Inferior parietal cortex (tissue), 1 donor: ENCODE measurements around the gene RBBP4.
"Not testable (repeated sequence)": the region's sequence is repeated elsewhere in the genome, so short reads cannot be mapped to it uniquely, and the experiment has no call there.

Source experiments
- DNase-seq: peaks from one replicate; pipeline ENCODE4 v3.0.0-alpha.2; 2016; ENCODE audit errors: extremely low spot score

RBBP4 gene

DNA sequence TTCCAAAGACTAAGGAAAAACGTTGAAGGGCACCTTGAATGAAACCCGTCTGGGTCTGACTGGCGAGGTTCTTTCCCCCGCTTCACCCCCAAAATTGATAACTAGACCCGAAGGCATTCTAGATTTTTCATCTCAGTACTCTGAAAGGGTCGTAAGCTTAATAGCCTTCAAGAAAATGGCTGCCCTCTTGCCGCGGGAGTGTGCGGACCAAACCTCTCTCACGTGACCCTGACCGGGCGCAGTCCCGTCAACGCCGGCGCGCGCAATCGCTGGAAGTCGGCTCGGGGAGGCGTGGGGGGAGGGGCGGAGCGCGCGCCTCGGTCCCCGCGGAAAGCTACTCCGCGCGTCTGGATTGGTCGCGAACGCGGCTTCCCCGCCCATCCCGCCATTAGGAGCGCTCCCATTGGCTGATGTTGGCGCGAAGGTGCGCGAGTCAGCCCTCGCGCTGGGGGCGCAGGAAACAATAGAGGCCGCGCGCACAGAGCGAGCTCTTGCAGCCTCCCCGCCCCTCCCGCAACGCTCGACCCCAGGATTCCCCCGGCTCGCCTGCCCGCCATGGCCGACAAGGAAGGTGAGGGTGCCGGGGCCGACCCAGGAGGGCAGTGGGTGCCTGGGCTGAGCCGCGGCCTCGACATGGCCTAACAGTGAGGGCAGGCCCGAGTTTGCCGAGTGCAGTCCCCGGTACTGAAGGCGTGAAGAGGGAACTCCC lies at the start of gene RBBP4:
Gene RBBP4, plus strand, starts transcription at position 457 of the 709 bp plus-strand sequence. Its CDS starts 99 bp downstream, at position 556.
- DNase-seq = peak; percentile 97

DNA sequence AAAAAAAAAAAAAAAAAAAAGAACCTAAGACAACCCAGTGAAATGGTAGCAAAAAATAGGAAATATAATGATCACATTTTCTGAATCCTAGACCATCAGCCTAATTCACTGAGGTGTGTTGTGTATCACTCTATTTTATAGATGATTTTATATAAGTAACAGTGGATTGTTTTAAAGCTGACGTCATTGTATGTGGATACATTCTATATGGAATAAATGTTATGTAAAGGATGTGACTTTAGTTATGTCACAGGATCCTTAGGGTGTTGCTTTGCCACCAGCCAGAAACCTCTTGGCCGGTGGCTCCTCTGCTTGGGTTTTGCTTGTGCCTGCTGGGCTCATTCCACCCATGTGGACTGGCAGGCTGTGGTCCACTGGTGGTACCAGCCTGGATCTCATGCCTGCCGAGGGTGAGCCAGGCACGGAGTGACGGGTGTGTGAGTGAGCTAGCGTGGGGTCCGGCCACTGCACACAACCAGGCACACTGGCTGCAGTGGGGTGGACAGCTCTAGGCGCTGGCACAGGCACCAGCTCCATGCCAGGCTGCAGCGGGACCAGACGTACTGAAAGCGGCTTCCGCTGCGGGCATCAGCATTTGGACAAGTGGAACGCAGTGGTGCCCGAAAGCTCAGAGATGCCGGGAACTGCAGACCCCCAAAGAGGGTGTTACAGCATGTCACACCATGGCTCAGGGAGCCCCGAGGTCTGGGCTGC lies 45.1 kb upstream of the RBBP4 start:
- no peak for DNase-seq

DNA sequence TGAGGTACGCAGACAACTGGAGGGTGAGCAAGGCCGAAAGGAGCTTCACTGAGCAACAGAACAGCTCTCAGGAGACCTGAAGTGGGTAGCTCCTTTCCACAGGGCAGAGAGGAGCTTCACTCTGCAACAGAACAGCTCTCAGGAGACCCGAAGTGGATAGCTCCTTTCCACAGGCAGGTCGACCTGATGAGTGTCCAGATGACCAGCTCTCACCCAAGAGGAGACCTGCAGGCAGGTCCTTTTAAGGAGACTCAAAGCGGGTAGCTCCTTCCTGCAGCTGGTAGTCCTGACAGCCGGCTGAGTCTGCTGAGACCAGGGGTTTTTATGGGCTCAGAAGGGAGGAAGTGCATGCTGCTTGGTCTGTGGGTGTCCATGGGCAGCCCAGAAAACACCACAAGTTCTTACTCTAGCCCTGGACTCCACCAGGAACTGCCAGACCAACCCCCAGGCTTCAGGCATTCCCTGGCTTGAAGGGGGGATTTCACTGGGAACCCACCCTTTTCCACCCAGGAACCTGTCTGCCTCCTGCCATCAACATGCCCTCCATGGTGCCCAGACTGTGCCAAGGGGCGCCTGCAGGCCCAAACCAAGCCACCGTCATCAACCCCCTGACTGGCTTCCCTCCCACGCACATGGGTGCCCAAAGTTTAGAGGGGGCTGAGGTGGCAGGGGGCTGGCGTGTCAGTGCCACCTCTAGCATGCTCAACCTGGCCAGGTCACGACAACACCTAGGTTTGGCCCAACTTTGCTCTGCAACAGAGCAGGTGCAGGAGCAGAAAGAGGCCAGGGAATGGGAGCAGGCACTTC lies 44.2 kb upstream of the RBBP4 start:
- DNase-seq = no peak

DNA sequence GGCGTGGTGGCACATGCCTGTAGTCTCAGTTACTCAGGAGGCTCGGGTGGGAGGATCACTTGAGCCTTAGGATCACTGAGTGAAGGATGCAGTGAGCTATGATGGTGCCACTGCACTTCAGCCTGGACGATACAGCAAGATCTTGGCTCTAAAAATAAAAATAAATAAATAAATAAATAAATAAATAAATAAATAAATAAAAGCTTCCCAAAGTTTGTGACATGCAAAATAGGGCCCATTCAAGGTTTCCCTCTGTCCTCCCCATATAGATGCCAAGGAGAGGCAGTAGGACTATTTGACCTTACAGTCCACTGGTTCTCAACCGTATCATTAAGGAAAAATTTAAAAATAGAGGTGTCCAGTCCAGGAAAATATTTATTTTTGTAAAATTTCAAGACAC lies 41.8 kb upstream of the RBBP4 start:
- DNase-seq = no peak

DNA sequence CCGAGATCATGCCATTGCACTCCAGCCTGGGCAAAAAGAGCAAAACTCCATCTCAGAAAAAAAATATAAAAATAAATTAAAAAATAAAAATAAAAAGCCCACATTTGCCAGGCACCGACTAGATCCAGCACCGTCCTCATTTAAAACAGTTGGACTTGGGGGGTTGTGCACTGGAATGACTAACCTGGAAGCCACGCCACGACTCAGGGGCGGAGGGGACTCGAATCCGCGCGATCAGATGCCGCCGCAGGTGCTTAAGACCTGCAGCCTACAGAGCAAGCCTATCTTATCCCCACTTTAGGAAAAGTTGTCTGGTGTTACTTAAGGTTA lies 39.2 kb upstream of the RBBP4 start:
- no peak for DNase-seq

DNA sequence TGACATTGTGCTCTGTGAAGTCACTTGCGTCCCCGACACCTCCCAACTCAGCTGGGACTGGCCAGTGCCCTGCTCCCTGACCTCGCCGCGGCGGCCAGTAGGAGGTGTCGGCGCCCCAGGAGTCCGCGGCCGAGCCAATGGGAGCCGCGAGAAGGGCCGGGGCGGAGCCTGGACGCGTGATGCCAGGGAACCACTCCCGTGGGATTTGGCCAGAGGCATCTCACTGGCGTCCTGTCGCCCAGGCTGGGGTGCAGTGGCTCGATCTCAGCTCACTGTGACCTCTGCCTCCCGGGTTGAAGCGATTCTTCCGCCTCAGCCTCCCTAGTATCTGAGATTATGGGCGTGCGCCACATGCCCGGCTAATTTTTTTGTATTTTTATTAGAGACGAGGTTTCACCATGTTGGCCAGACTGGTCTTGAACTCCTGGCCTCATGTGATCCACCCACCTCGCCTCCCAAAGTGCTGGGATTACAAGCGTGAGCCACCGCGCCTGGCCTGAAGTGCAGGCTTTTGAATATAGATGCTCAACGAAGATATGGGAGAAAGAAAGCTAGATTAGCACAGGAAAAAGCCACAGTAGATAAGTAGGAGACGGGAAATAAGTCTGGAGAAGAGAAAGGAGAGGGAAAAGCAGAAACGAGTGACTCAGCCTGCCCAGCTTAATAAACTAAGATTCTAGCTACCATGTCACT lies 38.7 kb upstream of the RBBP4 start:
- DNase-seq = peak; percentile 85

DNA sequence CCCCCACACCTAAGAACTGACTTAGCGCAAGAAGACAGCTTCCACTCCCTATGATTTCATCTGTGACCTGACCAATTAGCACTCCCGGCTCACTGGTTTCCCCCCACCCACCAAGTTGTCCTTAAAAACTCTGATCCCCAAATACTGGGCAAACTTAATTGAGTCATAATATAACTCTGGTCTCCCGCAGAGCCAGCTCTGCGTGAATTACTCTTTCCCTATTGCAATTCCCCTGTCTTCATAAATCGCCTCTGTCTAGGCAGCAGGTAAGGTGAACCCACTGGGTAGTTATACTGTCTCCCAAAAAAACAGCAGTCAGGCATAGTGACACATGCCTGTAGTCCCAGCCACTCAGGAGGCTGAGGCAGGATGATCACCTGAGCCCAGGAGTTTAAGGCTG lies 37.5 kb upstream of the RBBP4 start:
- DNase-seq = no peak

DNA sequence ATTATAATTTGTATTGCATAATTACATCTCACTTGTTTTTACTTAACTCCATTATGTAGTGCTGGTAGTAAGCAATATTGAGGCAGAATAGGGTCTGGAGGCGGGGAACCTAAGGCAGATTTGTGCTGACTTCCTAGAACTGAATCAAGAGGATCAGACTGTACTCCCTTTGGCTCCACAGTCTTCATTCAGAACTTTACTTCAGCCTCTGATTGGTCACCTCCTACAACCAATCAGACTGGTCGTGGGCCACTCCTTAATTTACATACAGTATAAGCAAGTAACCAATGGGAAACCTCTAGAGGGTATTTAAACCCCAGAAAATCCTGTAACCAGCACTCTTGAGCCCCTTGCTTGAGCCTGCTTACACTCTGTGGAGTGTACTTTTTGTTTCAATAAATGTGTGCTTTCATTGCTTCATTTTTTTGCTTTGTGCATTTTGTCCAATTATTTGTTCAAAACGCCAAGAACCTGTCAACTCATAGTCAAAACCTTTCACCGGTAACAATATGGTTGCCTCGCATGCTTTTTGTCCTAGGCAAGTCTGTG lies 32.3 kb upstream of the RBBP4 start:
- DNase-seq = no peak

DNA sequence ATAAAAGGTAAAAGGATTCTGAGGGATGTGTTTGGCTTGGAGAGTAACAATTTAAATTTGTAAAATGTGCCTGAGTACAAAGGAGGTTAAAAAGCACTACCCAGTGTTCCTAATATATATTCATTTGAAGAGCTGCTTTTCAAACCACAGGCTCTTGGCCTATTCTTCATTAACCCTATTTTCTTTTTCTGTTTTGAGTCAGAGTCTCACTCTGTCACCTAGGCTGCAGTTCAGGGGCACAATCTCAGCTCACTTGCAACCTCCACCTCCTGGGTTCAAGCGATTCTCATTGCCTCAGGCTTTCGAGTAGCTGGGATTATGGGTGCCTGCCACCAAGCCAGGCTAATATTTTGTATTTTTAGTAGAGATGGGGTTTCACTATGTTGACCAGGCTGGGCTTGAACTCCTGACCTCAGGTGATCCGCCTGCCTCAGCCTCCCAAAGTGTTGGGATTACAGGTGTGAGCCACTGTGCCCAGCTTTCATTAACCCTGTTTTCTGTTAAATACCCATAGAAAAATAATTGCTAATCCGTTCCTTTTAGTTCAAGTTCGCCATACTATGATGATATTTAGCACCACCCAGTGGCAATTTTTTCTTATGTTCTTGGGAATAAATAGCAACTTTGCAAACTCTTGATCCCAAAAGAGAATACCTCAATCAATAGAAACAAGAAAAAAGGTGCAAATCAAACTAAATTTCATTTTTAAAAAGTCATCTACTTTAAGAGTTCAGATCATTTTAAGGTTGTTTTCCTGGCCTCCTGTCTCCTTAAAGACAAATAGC lies 31.1 kb upstream of the RBBP4 start:
- peak; percentile 56 for DNase-seq

DNA sequence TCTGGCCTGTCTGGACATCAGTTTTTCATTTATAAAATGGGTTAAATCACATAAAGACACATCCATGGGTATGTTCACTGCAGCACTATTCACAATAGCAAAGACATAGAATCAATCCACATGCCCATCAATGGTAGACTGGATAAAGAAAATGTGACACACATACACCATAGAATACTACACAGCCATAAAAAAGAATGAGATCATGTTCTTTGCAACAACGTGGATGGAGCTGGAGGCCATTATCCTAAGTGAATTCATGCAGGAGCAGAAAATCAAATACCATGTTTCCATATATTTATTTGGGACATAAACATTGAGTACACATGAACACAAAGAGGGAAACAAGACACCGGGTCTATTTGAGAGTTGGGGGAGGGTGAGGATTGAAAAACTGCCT lies 28.8 kb upstream of the RBBP4 start:
- no peak for DNase-seq

DNA sequence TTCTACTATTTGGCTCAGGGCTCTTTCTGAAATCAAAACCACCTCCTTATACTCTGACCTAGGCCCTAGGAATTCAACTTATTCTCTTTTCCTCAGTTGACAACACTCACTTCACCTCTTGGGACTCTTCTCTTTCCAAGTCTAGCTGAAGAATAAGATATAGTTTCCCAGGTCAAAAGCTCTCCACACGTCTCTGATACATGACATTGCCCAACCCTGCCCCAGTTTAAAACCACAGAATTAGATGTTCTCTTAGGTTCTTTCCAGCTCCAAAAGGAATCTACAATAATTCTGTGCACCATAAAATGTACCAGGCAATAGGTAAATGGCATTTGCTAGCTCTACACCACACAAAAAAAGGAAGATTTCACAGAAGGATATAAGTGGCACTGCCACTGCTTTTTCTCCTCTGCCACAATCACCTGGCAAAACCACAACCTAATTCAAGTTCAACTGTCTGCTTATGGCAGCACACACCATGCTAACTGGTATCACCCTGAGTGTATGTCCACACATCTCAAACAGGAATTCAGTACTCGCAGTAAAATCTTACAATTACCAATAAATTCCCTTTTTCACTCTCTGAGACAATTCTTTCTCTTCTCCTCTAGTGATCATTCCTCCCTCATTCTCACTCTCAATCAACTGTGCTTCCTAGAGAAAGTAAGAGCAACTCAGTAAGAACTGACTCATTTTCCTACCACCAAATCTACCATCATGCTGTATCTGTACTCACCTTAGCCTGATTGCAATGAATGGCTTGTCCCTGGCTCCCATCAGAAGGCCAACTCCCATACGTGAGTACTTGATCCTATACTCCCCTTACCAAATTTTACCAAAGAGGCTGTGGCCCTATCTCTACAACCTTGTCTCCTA lies 28.0 kb upstream of the RBBP4 start:
- no peak for DNase-seq

DNA sequence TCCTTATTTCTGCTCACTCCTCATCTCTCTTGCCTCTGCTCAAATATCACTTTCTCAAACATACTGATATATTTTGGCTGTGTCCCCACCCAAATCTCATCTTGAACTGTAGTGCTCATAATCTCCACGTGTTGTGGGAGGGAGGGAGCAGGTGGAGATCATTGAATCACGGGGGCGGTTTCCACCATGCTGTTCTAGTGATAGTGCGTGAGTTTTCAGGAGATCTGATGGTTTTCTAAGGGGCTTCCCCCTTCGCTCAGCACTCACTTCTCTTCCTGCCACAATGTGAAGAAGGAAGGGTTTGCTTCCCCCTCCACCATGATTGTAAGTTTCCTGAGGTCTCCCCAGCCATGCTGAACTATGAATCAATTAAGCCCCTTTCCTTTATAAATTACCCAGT lies 27.2 kb upstream of the RBBP4 start:
- no peak for DNase-seq

DNA sequence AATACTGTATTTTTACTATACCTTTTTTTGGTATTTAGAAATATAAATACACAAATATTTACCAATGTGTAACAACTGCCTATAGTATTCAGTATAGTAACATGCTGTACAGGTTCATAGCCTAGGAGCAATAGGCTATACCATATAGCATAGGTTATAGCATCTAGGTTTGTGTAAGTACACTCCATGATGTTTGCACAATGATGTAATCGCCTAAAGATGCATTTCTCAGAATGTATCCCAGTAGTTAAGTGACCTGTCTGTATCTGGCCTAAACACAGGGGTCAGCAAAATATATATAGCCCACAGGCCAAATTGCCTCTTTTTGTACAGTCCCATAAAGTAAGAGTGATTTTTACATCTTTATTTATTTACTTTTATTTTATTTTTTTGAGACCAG lies 24.8 kb upstream of the RBBP4 start:
- no peak for DNase-seq

DNA sequence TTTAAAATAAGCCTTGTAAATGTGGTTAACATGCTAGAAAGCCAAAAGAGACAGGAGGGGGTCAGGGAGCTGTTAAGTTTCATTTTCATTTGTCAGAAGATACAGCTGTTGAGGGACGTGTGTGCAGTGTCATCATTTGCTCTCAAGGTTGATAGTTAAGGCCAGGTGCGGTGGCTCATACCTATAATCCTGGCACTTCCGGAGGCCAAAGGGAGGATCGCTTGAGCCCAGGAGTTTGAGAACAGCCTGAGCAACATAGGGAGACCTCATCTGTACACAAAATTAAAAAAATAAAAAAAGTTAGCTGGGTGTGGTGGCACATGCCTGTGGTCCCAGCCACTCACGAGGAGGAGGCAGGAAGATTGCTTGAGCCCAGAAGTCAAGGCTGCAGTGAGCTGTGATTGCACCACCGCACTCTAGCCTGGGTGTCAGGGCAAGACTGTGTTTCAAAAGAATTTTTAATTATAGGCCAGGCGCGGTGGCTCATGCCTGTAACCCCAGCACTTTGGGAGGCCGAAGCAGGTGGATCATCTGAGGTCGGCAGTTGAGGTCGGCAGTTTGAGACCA lies 23.3 kb upstream of the RBBP4 start:
- DNase-seq = no peak

DNA sequence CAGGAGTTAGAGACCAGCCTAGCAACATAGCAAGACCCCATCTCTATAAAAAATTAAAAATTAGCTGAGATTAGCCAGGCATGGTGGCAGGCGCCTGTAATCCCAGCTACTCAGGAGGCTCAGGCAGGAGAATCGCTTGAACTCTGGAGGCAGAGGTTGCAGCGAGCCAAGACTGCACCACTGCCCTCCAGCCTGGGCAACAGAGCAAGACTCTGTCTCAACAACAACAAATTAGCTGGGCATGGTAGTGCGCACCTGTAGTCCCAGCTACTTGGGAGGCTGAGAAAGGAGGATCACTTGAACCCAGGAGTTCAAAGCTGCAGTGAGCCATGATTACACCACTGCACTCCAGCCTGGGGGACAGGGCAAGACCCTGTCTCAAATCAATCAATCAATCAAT lies 20.8 kb upstream of the RBBP4 start:
- not testable (repeated sequence) for DNase-seq

DNA sequence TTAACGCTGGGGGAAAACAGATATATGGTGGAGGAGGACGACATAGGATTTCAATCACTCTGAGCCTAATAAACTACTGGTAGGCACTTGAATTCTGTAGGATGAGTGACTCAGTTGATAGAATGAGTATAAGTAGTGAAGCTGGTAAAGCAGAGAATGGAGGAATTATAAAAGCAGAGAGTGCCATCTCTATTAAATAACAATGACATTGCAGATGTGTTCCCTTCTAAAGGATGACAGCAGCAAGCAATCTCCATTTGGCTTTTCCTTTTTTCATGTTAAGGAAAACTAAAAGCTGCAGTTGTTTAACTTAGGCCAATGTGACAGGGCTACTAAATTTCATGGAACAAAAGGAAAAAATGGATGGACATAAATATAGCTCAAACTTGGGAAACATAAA lies 18.2 kb upstream of the RBBP4 start:
- DNase-seq = no peak

DNA sequence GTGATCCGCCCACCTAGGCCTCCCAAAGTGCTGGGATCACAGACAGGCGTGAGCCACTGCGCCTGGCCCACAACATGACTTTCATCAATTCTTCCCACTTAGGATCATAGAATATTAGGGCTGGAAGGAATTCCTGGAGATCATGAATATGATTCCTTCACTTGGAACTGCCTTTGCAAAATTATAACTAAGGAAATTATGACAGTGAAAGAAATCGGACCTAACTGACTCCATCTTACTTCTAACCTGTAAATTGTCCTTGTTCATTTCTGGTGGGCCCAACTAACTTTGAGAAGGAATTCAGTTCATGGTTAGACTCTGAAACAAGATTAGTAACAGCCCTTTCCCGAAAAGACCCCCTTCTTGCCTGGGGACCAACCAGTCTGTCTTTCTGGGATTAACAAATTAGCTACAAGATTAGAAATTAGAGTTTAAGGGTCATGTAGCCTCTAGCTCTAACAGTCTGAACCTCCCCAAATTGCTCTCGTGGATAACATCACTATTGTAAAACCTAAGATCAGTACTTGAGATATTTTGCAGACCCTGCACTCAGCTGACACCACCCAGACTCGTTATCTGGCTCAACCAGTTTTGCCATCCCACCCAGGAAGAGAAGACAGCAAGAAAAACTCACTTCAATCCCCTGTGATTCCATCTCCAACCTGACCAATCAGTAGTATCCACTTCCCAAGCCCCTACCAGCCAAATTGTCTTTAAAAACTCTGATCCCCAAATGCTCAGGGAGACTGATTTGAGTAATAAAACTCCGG lies 15.3 kb upstream of the RBBP4 start:
- no peak for DNase-seq

DNA sequence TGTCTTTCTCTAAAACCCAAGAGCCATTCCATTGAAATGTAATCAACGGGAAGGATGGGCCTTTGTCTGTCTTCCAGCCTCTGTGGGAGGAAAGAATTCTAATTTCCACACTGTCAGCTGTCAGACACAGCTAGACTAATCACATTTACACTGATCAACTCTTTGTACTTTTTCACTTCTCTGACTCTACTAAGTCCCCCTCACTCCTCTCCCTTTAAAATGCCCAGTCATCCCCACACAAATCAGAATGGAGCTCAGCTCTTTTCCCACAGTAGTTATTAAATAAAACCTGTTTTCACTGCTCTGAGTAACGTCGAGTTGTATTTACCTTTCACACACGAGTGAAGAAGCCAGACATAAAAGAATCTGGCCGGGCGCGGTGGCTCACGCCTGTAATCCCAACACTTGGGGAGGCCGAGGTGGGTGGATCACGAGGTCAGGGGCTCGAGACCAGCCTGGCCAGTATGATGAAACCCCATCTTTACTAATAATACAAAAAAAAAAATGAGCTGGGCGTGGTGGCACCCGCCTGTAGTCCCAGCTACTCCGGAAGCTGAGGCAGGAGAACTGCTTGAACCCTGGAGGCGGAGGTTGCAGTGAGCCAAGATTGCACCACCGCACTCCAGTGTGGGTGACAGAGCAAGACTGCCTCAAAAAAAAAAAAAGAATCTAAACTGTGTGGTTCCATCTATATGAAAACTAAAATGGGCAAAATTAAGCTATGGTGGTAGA lies 13.9 kb upstream of the RBBP4 start:
- DNase-seq = no peak
